Lower leg skin (tissue), 3 donors: ENCODE measurements around the gene CFAP221.

ENCODE experiments used
- CTCF ChIP-seq, 3 donors: fragments of 450-650 bp; IDR thresholded peaks; one replicate each; pipeline ENCODE4 v1.5.1; 2016; ENCODE audit warnings: antibody characterized with exemption in 3 of 3, mild to moderate bottlenecking in 3 of 3, moderate library complexity in 2 of 3
- POLR2A ChIP-seq, 2 donors: fragments of 450-650 bp; IDR thresholded peaks; one replicate each; pipeline ENCODE4 v1.6.1; 2016 to 2017; ENCODE audit warnings: antibody characterized with exemption in 2 of 2, mild to moderate bottlenecking in 1 of 2, moderate library complexity in 1 of 2

GRCh38 chr2:119649364-119649917, 105.2 kb downstream of the CFAP221 start:
- no peak for TF ChIP-seq CTCF (IDR thresholded peaks at IDR 0.05)
- TF ChIP-seq POLR2A (IDR thresholded peaks at IDR 0.05), result no peak
